DND-41 (cell line): Measurements from ENCODE around the gene JDP2.

Experiments
- ATAC-seq: fragments of 200-7000 bp; cut with Tn5 transposase; 3 replicates; pipeline ENCODE4 v1.9.1; 2021; ENCODE audit warnings: low read depth; ENCODE audit not compliant: insufficient read depth
- DNase-seq: peaks from one replicate; pipeline ENCODE4 v3.0.0-alpha.2; 2020
- H2AFZ ChIP-seq: 2 replicates; pipeline ENCODE4 v1.6.0; 2012; ENCODE audit warnings: low read depth, low read length
- H3K27ac ChIP-seq: 2 replicates; pipeline ENCODE4 v1.5.1; 2012; ENCODE audit warnings: low read length, inconsistent platforms
- H3K27me3 ChIP-seq: fragments of 200-600 bp; sonication (generic); 2 replicates; pipeline ENCODE4 v1.6.0; 2012; ENCODE audit warnings: low read length, mild to moderate bottlenecking, inconsistent platforms; ENCODE audit not compliant: insufficient read depth, poor library complexity
- H3K36me3 ChIP-seq: 2 replicates; pipeline ENCODE4 v1.5.1; 2012; ENCODE audit warnings: low read length, inconsistent platforms; ENCODE audit not compliant: insufficient read depth
- H3K4me1 ChIP-seq: 2 replicates; pipeline ENCODE4 v1.5.1; 2012; ENCODE audit warnings: mild to moderate bottlenecking, low read length; ENCODE audit not compliant: insufficient read depth
- H3K4me2 ChIP-seq: 2 replicates; pipeline ENCODE4 v1.6.0; 2012; ENCODE audit warnings: mild to moderate bottlenecking, moderate library complexity, low read length, inconsistent platforms; ENCODE audit not compliant: insufficient read depth
- H3K4me3 ChIP-seq, 2 experiments: fragments of 200-600 bp in 1 of 2; shearing (Covaris generic) in 1 of 2; 2 replicates each; pipeline ENCODE4 v1.5.1; 2012 to 2016; ENCODE audit warnings: inconsistent platforms in 2 of 2, low read length in 2 of 2, mild to moderate bottlenecking in 2 of 2, low read depth in 1 of 2, moderate library complexity in 1 of 2
- H3K79me2 ChIP-seq: 2 replicates; pipeline ENCODE4 v1.6.0; 2012; ENCODE audit warnings: low read length, inconsistent platforms; ENCODE audit not compliant: insufficient read depth
- H3K9ac ChIP-seq: 2 replicates; pipeline ENCODE4 v1.6.0; 2012; ENCODE audit warnings: low read depth, mild to moderate bottlenecking, inconsistent platforms, low read length, moderate library complexity
- H3K9me3 ChIP-seq: 2 replicates; pipeline ENCODE4 v1.5.1; 2012; ENCODE audit warnings: low read length, moderate library complexity, mild to moderate bottlenecking, inconsistent platforms; ENCODE audit not compliant: insufficient read depth, severe bottlenecking
- H4K20me1 ChIP-seq: 2 replicates; pipeline ENCODE4 v1.6.0; 2012; ENCODE audit warnings: low read length; ENCODE audit not compliant: insufficient read depth
- CTCF ChIP-seq: IDR thresholded peaks from 2 replicates; pipeline ENCODE4 v1.5.1; 2012; ENCODE audit warnings: borderline replicate concordance, low read length, moderate library complexity, mild to moderate bottlenecking; ENCODE audit not compliant: poor library complexity, severe bottlenecking; ENCODE audit errors: extremely low read depth
- EZH2 ChIP-seq: IDR thresholded peaks from 3 replicates; pipeline ENCODE4 v1.6.1; 2012; ENCODE audit warnings: borderline replicate concordance, low read depth, mild to moderate bottlenecking, moderate library complexity, low read length, inconsistent platforms; ENCODE audit not compliant: severe bottlenecking

JDP2 gene

GRCh38 chr14:75432411-75432810 is 4.6 kb downstream of the JDP2 start:
- Histone ChIP-seq H3K9me3 (no peaks in the 10 kb centered on the region), H3K79me2 (no peaks in the 10 kb centered on the region), H2AFZ (no peak overlapping the region), H3K27me3 (peaks cover 34% of the 10 kb centered on the region), H3K4me2 (no peak overlapping the region), H3K36me3 (no peaks in the 10 kb centered on the region), H3K27ac (no peak overlapping the region), H3K9ac (no peak overlapping the region), H4K20me1 (no peaks in the 10 kb centered on the region; the same call in 1 of the 2 replicates), H3K4me3 (no peak overlapping the region), H3K4me1 (0 out of 2 replicates have a peak, but pooled peaks cover 2% of the 10 kb centered on the region)
- no peak for DNase-seq
- no peak for ATAC-seq
- no peak for TF ChIP-seq EZH2

- no peaks in the 10 kb centered on the region for H3K36me3 ChIP-seq
- no peak overlapping the region for H3K9ac ChIP-seq
- no peaks in the 10 kb centered on the region; the same call in 1 of the 2 replicates for H4K20me1 ChIP-seq
- no peak overlapping the region for H3K27ac ChIP-seq
- H3K4me1 ChIP-seq, result no peaks in the 10 kb centered on the region
- H3K4me2 ChIP-seq, result no peak overlapping the region
- TF ChIP-seq CTCF, result no peak
- no peak for TF ChIP-seq EZH2
- peaks cover 28% of the 10 kb centered on the region for H3K27me3 ChIP-seq
- no peaks in the 10 kb centered on the region for H3K79me2 ChIP-seq
- H3K4me3 ChIP-seq, result no peak overlapping the region
- H2AFZ ChIP-seq, result no peak overlapping the region
- DNase-seq (no peak), ATAC-seq (no peak)
- no peaks in the 10 kb centered on the region for H3K9me3 ChIP-seq
Measured at GRCh38 chr14:75433631-75434071, 5.8 kb downstream of the JDP2 start.

- H3K4me2 ChIP-seq, result no peak overlapping the region
- ATAC-seq, result peak; percentile 58; the same call in 1 of the 3 replicates
- H3K36me3 ChIP-seq, result no peaks in the 10 kb centered on the region
- H3K4me3 ChIP-seq, result no peak overlapping the region
- no peaks in the 10 kb centered on the region for H3K4me1 ChIP-seq
- no peak overlapping the region for H2AFZ ChIP-seq
- no peaks in the 10 kb centered on the region; the same call in 1 of the 2 replicates for H4K20me1 ChIP-seq
- H3K9me3 ChIP-seq, result no peaks in the 10 kb centered on the region
- peaks cover 22% of the 10 kb centered on the region for H3K27me3 ChIP-seq
- H3K9ac ChIP-seq, result no peak overlapping the region
- TF ChIP-seq EZH2 (no peak), CTCF (no peak)
- H3K79me2 ChIP-seq, result no peaks in the 10 kb centered on the region
- H3K27ac ChIP-seq, result no peak overlapping the region
- peak; percentile 16 for DNase-seq
Measured at GRCh38 chr14:75434138-75434889, 6.5 kb downstream of the JDP2 start.

GRCh38 chr14:75434890-75435248 is 7.0 kb downstream of the JDP2 start:
- no peaks in the 10 kb centered on the region for H3K4me1 ChIP-seq
- H4K20me1 ChIP-seq, result no peaks in the 10 kb centered on the region
- H3K36me3 ChIP-seq, result no peaks in the 10 kb centered on the region
- no peak overlapping the region for H3K27ac ChIP-seq
- ATAC-seq (no peak), DNase-seq (no peak)
- no peak for TF ChIP-seq CTCF
- no peak for TF ChIP-seq EZH2
- H3K79me2 ChIP-seq, result no peaks in the 10 kb centered on the region
- H3K4me3 ChIP-seq, result no peak overlapping the region
- peaks cover 16% of the 10 kb centered on the region for H3K27me3 ChIP-seq
- H3K9me3 ChIP-seq, result no peaks in the 10 kb centered on the region
- no peak overlapping the region for H3K9ac ChIP-seq
- no peak overlapping the region for H2AFZ ChIP-seq
- no peak overlapping the region for H3K4me2 ChIP-seq
